Stomach (tissue), 4 donors: ENCODE measurements around the gene ATXN1.

Experiments used
- EP300 ChIP-seq: sonication (generic); formaldehyde crosslinking; IDR thresholded peaks from one replicate; pipeline ENCODE4 v1.6.1; 2017; ENCODE audit warnings: antibody characterized with exemption
- POLR2AphosphoS5 ChIP-seq, 3 donors: sonication (generic); formaldehyde crosslinking; IDR thresholded peaks; one replicate each; pipeline ENCODE4 v1.6.1; 2016; ENCODE audit warnings: antibody characterized with exemption in 3 of 3
- TF ChIP-seq, protein P1 (sequence below), 7 experiments: fragments of 450-650 bp in 4 of 7; fragments of 200-600 bp in 3 of 7; sonication (generic) in 3 of 7; IDR thresholded peaks; one replicate each; pipeline ENCODE4 v1.5.1; 2016 to 2019; ENCODE audit warnings: antibody characterized with exemption in 7 of 7, control low read depth in 2 of 7, mild to moderate bottlenecking in 1 of 7

DNA sequence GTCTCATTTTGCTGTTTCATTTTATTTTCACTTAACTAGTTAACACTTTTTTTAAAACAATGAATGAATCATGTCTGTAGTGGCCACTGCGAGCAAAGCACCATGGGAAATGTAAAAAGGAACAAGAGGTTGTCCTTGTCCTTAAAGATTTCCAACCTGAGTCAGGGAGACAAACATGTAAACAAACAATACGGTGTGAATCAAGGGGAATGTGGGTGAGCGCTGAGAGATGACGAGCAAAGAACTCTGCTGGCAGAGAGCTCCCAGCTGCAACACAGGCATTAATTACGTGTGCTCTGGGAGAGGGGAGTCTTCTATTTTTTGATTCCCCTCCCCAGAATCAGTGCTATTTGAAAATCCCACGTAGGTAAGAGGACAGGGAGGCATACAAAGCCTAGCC, 84.3 kb downstream of the ATXN1 start:
- TF ChIP-seq, protein P1, sequence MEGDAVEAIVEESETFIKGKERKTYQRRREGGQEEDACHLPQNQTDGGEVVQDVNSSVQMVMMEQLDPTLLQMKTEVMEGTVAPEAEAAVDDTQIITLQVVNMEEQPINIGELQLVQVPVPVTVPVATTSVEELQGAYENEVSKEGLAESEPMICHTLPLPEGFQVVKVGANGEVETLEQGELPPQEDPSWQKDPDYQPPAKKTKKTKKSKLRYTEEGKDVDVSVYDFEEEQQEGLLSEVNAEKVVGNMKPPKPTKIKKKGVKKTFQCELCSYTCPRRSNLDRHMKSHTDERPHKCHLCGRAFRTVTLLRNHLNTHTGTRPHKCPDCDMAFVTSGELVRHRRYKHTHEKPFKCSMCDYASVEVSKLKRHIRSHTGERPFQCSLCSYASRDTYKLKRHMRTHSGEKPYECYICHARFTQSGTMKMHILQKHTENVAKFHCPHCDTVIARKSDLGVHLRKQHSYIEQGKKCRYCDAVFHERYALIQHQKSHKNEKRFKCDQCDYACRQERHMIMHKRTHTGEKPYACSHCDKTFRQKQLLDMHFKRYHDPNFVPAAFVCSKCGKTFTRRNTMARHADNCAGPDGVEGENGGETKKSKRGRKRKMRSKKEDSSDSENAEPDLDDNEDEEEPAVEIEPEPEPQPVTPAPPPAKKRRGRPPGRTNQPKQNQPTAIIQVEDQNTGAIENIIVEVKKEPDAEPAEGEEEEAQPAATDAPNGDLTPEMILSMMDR (IDR thresholded peaks at IDR 0.05): no peak
- TF ChIP-seq EP300: no peak
- TF ChIP-seq POLR2AphosphoS5 (IDR thresholded peaks at IDR 0.05): peak in 2 of 3 donors; percentile 49 to 70
